Inflammatory macrophage treated with lipopolysaccharide for 4 hours (primary cell): ENCODE measurements around the gene HHAT.
A peak's percentile ranks its signal among the peaks of the same experiment; 100 is the strongest.
"Not testable (repeated sequence)": the region's sequence is repeated elsewhere in the genome, so short reads cannot be mapped to it uniquely, and the experiment has no call there.

Source experiments
- DNase-seq: peaks from one replicate; pipeline ENCODE4 v3.0.0-alpha.2; 2020

The HHAT gene

GRCh38 chr1:210398466-210398865, 69.8 kb downstream of the HHAT start:
- no peak for DNase-seq

GRCh38 chr1:210400043-210400840, 71.5 kb downstream of the HHAT start:
- DNase-seq, result peak; percentile 44

- no peak for DNase-seq
These were observed 73.9 kb downstream of the HHAT start for GRCh38 chr1:210402560-210402959.

GRCh38 chr1:210405316-210405715, 76.6 kb downstream of the HHAT start:
- DNase-seq, result no peak

- not testable (repeated sequence) for DNase-seq
These were observed 77.6 kb downstream of the HHAT start for GRCh38 chr1:210406341-210406740.

DNA sequence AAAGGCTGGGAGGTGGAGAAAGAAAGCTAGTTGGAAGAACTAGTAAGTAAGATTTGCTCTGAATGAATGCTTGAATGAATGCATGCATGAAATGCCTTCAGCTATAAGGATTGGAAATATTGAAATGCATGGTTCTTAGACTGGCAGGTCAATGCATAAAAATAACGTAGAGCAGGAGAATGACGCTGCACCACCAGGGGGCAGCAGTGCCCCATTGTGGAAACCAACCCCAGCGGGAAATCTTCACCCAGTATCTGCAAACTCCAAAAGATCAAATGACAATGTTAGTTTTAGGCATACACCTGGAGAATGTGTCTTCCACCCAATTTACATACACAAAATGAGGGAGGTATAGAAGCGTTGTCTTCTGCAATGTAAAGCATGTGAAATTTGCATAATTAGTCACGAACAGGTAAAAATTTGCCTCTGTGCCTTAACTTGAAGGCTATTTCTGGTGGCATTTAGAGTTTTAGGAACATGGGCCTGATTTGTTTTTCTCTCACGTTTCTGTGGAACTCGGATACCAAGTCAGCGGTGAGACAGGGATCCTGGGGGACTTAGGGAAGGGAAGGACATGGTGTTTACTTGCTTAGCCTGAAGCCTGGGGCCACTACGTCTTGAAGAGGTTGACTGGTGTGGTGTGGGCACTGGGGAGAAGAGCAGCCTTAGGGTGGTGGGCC, 78.6 kb downstream of the HHAT start:
- DNase-seq, result peak; percentile 47

GRCh38 chr1:210407887-210408252, 79.2 kb downstream of the HHAT start:
- no peak for DNase-seq

DNA sequence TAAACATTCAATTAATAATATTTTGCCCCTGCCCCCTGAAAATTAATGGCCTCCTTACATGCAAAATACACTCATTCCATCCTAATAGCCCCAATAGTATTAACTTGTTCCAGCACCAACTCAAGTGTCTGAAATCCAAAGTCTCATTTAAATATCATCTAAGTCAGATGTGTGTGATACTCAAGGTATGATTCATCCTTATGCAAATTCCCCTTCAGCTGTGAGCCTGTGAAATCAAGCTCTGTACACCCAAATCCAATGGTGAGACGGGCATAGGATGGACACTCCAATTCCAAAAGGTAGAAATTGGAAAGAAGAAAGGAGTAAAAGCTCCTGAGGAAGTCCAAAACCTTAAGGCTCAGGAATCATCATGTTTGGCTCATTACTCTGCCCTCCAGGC, 83.5 kb downstream of the HHAT start:
- no peak for DNase-seq

- no peak for DNase-seq
These were observed 85.2 kb downstream of the HHAT start for GRCh38 chr1:210413951-210414350.

- no peak for DNase-seq
These were observed 87.2 kb downstream of the HHAT start for GRCh38 chr1:210415846-210416448.

DNA sequence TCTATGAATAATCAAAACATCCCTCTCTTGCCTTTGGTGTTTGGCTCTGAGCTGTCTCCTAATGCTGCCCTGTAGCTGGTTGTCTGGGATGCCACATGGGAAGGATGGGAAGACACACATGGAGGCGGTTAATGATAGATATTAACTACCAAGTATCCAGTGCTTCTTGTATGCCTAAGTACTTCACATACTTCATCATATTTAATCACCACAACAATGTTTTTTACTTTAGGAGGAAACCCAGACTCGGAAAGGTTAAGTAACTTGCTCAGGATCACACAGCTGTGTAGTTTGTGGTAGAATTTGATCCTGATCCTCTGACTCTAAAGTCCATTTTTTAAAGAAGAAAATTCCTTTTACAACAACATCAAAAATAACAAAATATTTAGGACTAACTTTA, 88.0 kb downstream of the HHAT start:
- no peak for DNase-seq

- DNase-seq, result no peak
These were observed 89.2 kb downstream of the HHAT start for GRCh38 chr1:210417881-210418280.

DNA sequence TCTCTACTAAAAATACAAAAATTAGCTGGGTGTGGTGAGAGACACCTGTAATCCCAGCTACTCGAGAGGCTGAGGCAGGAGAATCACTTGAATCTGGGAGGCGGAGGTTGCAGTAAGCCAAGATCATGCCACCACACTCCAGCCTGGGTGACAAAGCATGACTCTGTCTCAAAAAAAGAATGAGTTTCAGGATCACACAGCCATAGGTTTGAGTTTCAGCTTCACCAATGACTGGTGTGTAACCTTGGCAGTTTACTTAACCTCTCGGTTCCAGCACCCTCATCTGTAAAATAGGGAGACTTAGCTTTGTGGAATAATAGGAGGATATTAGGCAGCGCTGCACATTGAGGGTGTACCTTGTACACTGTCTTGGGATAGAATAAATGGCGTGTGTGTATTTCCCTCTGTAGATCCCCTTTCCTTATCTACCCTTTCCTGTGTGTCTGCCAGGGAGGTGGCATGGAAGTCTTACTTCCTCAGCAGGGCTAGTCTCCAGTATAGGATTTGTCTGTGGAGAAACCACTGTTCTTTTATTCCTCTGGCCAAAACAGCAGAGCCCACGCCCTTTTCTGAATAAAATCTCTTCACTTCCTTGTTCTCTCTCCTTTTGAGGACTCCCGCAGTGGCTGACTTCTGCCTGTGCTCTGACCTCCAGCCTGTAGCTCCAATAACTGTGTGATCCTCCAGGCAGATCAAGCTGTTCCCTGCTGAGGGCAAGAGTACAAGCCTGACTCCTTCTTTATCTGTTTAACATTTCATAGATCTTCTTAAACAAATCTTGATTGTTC, 90.4 kb downstream of the HHAT start:
- DNase-seq, result no peak

- DNase-seq, result not testable (repeated sequence)
These were observed 98.0 kb downstream of the HHAT start for GRCh38 chr1:210426696-210427095.

GRCh38 chr1:210428696-210429095, 100.0 kb downstream of the HHAT start:
- no peak for DNase-seq

DNA sequence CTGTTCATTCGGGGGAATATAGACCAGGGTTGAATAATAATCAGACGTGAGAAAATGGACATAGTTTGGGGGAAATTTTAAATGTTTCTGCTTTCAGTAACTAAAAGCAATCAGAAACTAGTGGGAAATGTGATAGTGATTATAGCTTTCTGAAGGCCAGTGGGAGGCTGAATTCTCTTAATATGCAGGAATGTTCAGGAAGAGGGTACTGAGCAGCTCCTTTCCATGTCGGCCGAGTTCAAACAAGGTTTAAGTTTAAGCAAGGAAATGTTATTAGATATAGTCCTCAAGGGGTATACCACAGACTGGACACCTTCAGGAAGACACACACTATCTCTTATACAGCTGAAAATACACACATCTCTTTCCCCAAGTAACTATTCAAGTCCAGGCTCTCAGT, 105.5 kb downstream of the HHAT start:
- DNase-seq, result no peak

DNA sequence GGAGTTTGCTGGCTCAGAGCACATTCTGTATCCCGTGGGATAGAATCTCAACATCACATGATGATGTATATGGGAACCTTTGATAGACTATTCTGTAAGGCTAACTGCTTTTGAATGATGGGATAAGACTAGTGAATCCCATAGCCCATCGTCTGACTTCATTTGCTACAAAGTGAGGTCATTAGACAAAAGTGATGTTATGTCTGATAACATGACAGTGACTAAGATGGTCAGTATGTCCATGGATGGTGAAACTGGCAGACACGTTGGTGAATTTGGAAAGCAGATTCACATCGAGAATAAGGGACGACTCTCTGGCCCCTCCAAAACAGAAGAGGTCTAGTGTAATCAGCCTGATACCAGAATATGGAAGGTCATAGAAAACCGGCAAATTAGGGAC, 108.4 kb downstream of the HHAT start:
- DNase-seq, result no peak

DNA sequence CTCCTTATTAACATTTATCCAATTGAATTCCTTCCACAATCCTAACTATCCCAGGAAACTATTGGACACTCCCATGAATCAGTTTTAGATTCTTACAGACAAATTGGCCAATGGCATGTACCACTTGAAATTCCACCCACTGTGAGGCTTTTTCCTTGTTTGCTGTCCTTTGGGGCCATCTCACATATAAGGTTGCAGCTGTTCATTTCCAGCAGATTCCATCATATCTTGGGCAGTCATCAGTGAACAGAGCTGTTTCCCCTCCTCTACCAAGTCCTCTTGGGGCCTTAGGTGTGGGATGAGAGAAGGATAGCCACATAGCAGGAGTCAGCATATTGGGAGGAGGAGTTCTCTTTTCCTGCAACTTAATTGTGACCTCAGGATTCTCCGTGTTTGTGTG, 109.1 kb downstream of the HHAT start:
- no peak for DNase-seq

DNA sequence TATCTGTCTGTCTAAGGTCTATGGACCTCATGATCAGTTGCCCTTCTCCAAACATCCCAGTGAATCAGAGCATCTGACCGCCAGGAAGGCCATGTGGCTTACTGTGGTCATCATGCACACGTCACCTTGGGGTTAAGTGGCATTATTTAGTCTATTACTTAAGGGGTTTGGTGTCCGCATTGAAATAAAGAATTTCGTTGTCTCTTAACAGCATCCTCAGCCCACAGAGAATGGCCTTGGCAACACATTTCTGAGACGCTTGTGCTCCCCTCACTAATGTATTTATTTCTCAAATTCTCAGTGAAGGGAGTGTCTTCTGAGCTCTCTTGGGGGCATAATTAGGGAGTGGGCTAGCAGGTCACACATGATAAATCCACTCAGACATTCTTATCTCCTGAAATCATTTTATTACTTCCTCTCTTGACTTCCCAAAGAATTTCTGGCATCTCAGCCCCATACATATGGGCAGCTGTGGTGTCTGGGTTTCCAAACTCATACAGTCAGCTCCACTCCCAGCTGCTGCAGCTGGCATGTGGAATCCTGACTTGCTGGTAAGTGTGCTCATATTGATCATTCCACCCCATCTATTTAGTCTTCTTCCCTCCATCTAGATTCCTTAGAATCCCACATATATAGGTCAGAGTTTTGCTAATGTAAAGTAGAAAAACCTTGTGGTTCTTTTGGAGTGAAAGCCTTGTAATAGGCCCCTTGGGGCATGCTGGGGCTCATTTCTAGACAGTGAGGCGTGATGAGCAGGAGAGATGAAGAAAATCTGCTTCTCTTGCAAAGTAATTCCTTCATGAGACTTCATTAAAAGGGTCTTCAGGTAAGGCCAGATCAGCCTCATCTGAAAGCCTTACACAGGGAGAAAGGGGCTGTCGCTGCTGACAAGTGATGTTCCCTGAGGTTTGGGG, 110.5 kb downstream of the HHAT start:
- DNase-seq, result no peak

DNA sequence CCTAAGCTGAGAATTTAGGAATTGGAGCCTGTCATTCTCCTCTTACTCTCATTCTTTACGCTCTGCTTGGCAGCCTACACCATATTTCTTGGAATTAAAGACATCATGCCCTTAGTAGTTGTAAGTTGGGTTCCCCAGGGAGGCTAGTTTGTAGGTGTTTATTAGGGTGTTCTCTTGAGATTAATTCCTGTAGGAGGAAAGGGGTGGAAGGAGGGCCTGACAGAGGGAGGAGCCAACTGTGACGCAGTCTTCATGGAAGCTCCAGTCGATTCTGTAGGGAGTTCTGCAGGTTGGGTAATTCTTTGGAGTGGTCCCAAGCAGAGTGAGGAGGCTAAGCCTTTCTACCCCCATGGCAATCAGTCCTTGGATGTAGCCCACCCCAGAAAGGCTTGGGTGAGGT, 111.4 kb downstream of the HHAT start:
- DNase-seq, result no peak

GRCh38 chr1:210441028-210441427, 112.3 kb downstream of the HHAT start:
- no peak for DNase-seq

GRCh38 chr1:210445485-210445884, 116.8 kb downstream of the HHAT start:
- no peak for DNase-seq
